GM18873 (cell line): Measurements from ENCODE around the gene KRTAP5-3.
"Not testable (repeated sequence)": the region's sequence is repeated elsewhere in the genome, so short reads cannot be mapped to it uniquely, and the experiment has no call there.

Source experiments
- ATAC-seq: cut with Tn5 transposase; IDR thresholded peaks from one replicate; pipeline ENCODE4 v1.9.1; 2021; ENCODE audit warnings: mild to moderate bottlenecking, moderate library complexity, moderate number of reproducible peaks; ENCODE audit not compliant: unreplicated experiment, low FRiP score

The KRTAP5-3 gene

DNA sequence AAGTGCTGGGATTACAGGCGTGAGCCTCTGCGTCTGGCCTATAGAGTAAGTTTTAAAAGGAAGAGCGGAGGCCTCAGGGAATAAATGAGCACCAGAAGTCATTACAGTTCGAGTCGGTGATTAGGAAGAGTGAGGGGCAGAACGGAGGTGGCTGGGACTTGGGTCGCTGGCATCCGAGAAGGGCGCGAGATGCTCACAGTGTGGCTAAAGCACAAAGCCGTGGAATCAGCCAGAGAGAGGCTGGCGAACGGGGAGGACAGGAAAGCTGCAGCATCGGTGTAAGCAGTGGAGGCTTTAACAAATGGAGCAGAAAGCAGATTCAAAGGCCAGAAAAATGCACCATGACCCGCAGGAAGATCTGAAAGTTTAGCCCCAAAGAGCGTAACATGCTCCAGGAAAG, 16.4 kb upstream of the KRTAP5-3 start:
- no peak for ATAC-seq

DNA sequence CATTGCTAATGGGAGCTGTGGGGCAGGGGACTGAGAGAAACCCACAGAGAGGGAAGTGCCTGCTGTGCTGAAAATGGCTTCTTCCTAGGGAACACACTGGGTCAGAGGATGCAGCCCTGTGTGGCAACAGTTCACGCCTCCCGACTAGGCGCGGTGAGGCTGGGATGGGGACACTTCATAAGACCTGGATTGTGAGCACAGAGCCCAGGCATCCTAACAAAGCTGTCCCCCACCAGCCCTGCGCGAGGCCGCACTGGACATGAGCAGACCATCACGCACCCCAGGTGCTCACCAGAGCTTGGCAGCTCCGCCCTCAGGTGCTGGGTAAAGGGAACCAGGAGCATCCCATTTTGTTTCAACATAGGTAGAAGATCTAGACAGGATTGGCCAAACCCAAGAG, 15.5 kb upstream of the KRTAP5-3 start:
- ATAC-seq: no peak

DNA sequence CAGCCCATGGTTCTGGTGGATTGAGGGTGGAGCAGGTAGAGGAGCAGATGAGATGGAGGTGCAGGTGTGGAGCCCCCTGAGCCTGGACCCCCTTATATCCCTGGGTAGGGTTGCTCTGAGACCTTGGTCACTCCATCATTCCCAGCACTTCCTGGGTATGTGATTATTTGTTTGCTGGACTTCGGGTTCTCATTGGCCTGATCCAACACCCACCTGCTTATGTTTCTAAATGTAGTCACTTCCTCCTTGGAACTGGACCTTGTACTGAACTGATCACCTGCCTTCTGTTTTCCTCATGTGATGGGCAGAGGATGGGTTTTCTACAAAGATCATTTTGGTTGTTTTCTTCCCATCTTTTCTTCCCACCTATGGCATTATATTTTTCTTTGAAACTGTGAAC, 13.8 kb upstream of the KRTAP5-3 start, which contains the start of gene KRTAP5-4:
KRTAP5-4 (minus strand) TSS at position 53 of the 400 bp plus-strand sequence; CDS start at position 8, 45 bp downstream.
- ATAC-seq: no peak

DNA sequence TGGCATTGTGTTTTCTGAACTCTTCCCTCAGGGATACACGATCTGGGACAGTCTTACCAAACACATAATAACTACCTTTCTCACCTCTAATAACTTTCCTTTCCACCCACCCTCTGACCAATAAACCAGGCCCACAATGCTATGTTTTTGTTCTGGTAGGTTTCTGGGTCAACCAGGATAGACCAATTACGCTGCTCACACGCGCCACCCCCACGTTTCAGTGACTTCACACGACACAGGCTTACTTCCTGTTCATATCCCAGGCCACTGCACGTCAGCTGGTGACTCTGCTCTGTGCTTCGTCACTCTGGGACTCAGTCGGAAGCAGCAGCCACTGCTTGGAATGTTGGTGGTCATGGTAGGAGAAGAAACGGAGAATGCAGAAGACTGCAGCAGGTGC, 11.2 kb upstream of the KRTAP5-3 start:
- no peak for ATAC-seq

DNA sequence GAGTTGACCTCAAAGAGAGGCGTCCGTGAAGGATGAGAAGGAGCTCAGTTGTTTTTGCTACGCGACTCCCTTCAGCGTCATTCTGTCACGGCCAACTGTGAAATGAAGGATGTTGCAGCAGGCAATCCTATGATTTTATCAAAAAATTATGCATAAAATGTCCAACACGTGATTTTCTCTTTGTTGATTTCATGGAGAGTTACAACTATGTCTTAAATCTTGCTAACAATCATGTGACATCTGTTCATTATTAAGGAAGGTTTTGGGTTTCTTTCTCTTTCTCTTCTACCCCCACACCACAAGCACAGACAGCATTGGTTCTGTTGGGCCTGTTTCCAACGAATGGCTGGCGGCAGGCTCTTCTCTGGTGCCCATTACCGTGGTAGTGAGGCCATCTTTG, 10.0 kb upstream of the KRTAP5-3 start:
- ATAC-seq: no peak

DNA sequence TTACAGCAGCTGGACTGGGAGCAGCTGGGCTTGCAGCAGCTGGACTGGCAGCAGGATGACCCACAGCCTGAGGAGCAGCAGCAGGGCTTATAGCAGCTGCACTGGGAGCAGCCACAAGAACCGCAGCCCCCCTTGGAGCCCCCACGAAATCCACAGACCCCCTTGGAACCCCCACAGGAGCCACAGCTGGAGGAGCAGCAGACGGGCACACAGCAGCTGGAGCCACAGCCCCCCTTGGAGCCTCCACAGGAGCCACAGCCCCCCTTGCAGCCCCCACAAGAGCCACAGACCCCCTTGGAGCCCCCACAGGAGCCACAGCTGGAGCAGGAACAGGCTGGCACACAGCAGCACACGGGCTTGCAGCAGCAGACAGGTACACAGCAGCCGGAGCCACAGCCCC, 362 bp downstream of the KRTAP5-3 start:
- not testable (repeated sequence) for ATAC-seq

DNA sequence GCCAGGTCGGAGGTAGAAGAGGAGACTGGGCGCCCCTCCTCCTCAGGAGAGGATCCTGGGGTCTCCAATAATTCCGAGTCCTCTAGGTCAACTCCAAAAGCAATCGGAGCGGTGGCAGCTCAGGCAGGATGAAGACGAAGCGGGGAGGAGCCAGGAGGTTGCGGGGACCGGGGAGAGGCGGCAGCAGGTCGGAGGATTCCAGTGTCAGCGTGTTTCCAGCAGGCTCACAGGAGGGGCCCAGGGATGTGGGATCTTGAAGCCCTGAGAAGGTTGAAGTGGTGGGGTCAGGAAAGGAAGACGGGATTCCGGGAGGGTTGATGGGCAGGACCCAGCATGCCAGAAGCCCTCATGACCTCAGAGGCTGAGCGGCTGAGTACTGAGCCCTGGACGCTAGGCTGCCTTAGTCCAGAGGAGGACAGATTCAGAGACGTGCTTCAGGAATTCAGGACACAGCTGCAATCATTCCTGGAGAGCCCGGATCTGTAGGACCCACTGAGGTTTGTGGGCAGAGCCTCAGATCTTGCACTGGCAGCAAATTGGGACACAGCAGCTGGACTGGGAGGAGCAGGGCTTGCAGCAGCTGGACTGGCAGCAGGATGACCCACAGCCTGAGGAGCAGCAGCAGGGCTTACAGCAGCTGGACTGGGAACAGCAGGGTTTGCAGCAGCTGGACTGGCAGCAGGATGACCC, 962 bp downstream of the KRTAP5-3 start:
- ATAC-seq: not testable (repeated sequence)

DNA sequence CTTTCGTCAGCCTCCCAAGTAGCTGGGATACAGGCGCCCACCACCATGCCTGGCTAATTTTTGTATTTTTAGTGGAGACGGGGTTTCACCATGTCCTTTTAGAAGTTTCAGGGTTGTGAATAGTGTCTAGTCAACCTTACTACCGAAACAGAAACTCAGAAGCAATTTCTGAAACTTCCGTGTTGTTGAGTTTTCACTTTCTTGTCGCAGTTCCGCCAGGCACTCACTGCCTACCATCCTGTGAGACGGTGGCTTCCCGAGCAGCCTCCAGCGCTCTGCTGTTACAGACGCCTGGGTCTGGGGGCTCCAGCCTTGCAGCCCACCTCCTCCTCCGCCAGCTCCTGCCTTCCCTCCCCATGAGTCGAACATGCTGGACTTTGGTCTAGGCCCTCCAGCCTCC, 2.3 kb downstream of the KRTAP5-3 start:
- ATAC-seq: peak; percentile 81

DNA sequence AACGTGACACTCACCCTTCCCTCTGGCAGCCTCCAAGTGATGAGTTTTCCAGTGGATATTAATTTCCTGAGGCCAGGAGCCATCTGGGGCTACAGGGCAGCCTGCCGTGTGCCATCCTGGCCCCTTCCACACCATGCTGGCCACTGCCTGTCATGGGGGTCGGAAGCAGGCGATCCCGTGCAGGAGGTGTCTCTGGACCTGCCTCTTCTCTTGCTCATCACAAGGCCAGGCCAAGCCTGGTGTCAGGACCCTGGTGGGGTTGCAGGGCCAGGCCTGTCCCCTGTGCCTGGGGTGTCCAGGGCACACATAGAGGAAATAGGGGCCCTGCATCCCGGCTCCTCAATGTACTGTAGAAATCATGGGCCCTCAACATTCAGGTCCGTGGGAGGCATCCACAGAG, 3.6 kb downstream of the KRTAP5-3 start:
- ATAC-seq: no peak

DNA sequence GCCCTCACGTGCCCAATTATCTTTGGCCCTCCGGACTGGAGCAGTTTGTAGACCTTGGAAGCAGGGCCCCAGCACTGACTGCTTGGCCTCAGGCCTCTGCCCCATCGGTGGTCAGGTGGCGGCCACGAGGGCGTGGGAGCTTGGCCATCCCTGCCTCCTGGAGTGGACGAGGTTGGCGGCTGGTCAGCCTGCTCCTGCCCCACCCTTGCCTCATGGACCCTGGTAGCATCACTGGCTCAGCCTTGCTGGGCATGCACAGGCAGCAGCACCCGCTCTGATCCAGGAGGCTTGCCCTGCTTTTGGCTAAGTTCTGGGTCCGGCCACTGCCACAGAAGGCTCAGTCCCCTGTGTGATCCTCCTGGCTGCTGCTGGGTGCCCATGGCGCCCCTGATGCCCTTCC, 4.1 kb downstream of the KRTAP5-3 start:
- ATAC-seq: no peak

DNA sequence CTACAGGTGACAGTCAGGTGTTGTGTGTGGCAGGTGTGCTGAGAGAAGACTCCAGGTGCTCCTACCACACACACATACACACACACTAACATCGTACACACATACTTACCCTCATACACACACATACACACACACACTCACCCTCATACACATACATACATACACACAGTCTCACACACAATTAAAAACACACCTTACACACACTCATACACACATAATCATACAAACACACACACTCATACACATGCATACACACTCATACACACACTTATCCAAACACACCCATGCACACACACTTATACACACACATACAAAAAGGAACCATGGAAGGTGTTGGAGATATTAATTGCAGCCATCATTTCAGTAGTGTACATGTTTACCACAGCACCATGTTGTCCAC, 4.6 kb downstream of the KRTAP5-3 start:
- no peak for ATAC-seq

DNA sequence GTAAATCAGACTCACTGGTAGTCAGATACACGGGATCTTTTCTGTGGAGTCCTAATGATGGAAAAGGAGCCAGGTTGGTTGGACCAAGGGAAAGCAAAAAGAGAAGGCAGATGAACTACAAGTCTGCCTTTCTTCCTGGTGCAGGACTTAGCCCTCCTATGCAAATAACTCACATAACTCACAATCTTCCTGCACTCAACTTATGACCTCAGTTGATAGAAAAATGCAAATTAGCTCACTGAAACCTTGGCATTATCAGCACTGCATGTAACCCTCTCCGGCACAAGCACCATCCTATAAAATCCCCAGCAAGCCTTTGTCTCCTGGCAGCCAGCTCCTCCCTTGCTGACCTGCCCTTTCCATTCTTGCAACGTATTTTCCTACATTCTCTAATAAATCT, 6.6 kb downstream of the KRTAP5-3 start:
- ATAC-seq: not testable (repeated sequence)

DNA sequence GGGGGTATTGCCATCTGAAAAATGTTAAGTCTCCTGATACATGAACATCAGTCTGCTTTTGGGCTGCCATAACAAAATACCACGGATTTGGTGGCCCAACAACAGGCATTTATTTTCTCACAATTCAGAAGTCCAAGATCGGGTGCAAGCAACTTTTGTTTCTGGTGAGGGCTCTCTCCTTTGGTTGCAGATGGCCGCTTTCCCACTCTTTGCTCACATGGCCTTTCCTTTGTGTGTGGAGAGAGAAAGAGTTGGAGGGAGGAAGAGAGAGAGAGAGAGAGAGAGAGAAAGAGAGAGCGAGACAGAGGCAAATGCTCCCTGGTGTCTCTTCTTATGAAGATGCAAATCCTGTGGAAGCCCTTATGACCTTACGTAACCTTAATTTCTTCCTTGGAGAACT, 7.6 kb downstream of the KRTAP5-3 start:
- no peak for ATAC-seq

DNA sequence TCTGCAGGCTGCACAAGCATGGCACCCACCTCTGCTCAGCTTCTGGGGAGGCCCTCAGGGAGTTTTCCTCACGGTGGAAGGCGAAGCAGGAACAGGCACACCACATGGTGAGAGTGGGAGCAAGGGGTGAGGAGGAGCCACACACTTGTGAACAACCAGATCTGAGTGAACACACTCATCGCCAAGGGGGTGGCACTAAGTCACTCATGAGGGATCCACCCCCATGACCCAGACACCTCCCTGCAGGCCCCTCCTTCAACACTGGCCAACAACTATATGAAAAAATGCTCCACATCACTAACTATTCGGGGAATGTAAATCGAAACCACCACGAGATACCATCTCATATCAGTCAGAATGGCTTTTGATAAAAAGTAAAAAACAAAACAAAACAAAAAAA, 9.4 kb downstream of the KRTAP5-3 start:
- ATAC-seq: no peak

DNA sequence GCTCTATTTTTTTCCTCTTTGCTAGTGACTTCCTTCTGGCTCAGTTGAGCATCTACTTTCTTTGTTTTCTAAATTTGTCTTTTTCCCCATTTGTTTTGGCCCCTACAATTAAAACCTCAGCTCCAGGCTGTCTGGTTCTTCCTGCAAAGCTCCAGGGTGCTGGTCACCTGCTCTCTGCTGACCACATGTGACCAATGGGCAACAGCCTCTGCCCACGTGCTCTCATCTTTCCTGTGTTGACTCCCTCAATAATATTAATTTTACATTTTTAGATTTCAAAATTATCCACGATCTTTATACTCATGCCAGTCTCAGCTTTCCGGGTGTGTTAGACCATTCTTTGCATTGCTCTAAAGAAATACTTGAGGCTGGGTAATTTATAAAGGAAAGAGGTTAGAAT, 9.9 kb downstream of the KRTAP5-3 start:
- not testable (repeated sequence) for ATAC-seq

DNA sequence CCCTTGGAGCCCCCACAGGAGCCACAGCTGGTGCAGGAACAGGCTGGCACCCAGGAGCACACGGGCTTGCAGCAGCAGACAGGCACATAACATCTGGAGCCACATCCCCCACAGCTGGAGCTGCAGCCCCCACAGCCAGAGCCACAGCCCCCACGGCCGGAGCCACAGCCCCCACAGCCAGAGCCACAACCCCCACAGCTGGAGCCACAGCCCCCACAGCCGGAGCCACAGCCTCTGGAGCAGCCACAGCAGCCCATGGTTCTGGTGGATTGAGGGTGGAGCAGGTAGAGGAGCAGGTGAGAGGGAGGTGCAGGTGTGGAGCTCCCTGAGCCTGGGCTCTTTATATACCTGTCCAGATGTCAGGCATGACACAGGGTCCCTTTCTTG, 10.3 kb downstream of the KRTAP5-3 start, which contains the start of gene KRTAP5-2:
KRTAP5-2 (minus strand) TSS at position 301 of the 387 bp plus-strand sequence; CDS start at position 257, 44 bp downstream.
- no peak for ATAC-seq

DNA sequence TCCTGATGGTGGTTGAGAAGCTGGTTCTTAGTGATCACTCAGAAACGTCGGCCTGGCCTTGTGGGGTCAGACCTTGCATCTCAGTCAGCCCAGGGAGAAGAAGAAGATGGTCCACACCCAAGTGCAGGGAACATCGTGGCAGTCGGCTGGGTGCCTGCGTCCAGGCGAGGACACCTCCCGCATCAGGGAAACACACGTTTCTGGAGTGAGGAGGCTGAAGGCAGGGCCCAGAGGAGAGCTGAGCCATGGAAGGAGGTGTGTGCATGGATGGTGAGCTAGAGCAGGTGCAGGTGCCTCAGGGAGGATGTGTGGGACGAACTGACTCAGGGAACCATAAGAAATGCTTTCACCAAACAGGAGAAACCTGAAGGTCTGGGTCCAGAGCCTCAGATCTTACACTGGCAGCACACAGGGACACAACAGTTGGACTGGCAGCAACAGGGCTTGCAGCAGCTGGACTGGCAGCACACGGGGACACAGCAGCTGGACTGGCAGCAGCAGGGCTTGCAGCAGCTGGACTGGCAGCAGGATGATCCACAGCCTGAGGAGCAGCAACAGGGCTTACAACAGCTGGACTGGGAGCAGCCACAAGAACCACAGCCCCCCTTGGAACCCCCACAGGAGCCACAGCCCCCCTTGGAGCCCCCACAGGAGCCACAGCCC, 10.8 kb downstream of the KRTAP5-3 start:
- no peak for ATAC-seq

DNA sequence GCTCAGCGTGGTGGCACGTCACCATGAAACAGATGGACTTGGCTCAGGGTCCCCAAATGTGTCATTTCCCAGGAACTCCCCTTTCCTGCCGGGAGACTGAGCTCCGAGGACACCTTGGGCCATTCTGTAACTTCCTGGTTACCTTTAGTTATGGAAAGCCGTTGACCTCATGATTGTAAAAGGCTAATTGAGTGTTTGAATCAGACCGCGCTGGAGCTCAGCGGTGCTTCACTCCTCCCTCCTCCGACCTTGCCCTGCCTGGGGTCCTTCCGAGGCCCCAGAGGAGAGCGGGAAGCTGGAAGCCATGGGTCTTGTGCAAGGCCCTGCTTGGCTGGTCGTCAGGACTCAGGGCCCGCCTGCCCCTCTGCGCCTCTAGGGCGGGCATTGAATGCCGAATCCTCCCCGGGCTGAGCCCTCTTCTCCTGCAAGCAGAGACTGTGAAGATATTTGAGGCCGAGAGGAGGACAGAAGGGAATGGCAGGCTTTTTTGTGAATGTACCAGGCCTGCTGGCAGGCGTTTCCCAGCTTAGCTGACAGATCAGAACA, 11.6 kb downstream of the KRTAP5-3 start:
- ATAC-seq: not testable (repeated sequence)

DNA sequence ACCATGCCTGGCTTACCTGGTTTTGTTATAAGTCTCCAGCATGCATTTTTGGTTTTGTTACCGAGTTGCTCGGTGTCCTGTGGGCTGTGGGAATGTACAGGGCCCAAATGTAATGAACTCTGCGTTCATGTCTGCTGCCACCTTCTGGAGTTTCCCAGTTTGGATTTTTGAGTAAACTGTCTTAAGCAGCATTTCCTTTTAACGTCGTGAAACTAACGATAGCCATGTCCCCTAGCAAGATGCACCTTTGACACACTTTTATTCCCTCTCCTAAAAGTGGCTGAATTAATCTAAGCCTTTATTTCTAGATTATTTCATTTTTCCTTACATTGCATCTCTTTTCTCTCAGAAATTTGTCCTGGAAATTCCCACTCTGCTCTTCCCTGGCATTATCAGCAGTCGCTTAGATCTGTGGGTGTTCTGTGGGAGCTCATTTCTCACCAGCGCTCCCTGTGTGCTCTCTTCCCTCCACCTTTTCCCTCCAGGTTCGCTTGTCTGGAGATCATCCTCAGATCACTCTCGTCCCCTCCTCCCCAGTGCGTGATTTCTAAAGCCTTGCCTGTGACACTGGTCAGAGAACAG, 12.2 kb downstream of the KRTAP5-3 start:
- ATAC-seq: not testable (repeated sequence)

DNA sequence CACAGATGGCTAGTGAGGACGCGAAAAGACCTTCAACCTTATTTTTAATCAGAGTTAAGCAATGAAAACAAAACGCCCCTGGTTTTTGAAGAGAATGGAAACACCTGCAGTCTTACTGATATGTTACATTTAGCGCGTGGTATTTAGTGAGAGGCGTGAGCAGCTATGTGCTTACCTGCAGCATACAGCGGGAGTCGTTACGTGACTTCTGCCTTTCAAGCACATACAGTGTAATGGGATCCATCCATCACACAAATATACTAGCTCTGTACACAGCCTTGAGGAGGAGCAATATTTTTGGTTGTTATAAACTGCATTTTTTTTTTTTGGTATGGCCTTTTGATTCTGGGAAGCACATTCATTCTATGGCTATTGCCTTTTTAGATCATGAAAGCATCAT, 15.6 kb downstream of the KRTAP5-3 start:
- ATAC-seq: no peak

DNA sequence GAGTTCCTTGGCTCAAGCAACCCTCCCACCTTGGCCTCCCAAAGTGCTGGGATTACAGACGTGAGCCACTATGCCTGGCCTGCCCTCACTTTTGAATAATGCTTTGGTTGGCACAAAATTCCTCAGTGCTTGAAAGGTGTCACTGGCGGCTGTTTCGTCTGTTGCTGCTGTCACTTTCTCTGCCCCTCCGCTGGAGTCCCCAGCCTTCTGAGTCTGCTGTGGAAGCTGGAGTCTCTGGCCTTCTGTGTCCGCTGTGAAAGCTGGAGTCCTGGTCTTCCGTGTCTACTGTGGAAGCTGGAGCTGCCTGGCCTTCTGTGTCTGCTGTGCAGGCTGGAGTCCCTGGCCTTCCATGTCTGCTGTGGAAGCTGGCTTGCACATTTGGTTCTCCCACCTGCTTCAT, 18.3 kb downstream of the KRTAP5-3 start:
- no peak for ATAC-seq
